Stimulated activated CD4-positive, alpha-beta T cell treated with anti-CD3 and anti-CD28 coated beads, Interleukin-12 subunit alpha, Interleukin-12 subunit beta, amount 100 ng/mL, for 48 hours (primary cell): ENCODE results near the gene HMX2.

Experiments used
- DNase-seq, 3 donors: peaks; one replicate each; pipeline ENCODE4 v3.0.0-alpha.2; 2020; ENCODE audit warnings: low read depth in 2 of 3, low spot score in 1 of 3

Gene HMX2

DNA sequence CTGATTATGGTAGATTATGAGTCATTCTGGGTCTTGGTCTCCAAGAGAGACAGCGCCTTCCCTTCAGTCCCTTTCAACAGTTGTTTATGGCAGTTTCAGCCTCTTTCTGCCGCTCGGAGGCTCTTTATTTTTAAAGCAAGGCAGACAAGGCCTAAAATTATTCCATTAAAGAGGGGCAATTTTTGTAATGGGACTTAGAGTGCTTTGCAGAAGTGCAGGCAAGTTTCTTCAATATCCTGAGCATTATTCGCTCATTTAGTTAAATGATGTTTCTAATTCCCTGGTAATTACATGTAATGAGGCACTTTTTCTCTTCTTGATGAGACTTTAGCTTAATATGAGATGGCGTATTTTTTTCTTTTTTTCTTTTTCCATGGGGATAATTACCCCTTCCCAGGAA is 39.8 kb downstream of the HMX2 start:
- no peak for DNase-seq

GRCh38 chr10:123191886-123192285 is 44.0 kb downstream of the HMX2 start:
- DNase-seq, result no peak

GRCh38 chr10:123194056-123194455 is 46.1 kb downstream of the HMX2 start:
- no peak for DNase-seq
